Esophagus muscularis mucosa (tissue), 4 donors: ENCODE results near the gene KLHL29. TPM values are rescaled to one million over a fixed set of nuclear protein-coding genes. Genes with fewer than 3 reads are reported as not detected.

Experiments
- DNase-seq: peaks from one replicate; pipeline ENCODE4 v3.0.0-alpha.2; 2017; ENCODE audit errors: extremely low spot score
- H3K27ac ChIP-seq, 4 donors: fragments of 200-600 bp; sonication (generic); replicated peaks in 1 of 4; 1 replicate in 3 of 4; 2 replicates in 1 of 4; pipeline ENCODE4 v1.5.1; 2016 to 2019; ENCODE audit warnings: mild to moderate bottlenecking in 1 of 4
- H3K27me3 ChIP-seq, 4 donors: fragments of 200-600 bp; sonication (generic); one replicate each; pipeline versions ENCODE4 v1.5.1 to v1.6.0; 2016 to 2019
- H3K36me3 ChIP-seq, 4 donors: fragments of 200-600 bp; sonication (generic); one replicate each; pipeline ENCODE4 v1.5.1; 2016 to 2019
- H3K4me1 ChIP-seq, 4 donors: fragments of 200-600 bp; sonication (generic); one replicate each; pipeline ENCODE4 v1.5.1; 2016 to 2019
- H3K4me3 ChIP-seq, 4 donors: fragments of 200-600 bp; sonication (generic); 1 replicate in 2 of 4; 2 replicates in 2 of 4; pipeline ENCODE4 v1.5.1; 2016 to 2019; ENCODE audit warnings: mild to moderate bottlenecking in 4 of 4, moderate library complexity in 1 of 4
- H3K9me3 ChIP-seq, 4 donors: fragments of 200-600 bp; sonication (generic); 1 replicate in 3 of 4; 2 replicates in 1 of 4; pipeline ENCODE4 v1.5.1; 2016 to 2019
- CTCF ChIP-seq, 3 experiments: fragments of 200-600 bp in 2 of 3; fragments of 450-650 bp in 1 of 3; sonication (generic) in 2 of 3; IDR thresholded peaks; one replicate each; pipeline ENCODE4 v1.5.1; 2017 to 2019; ENCODE audit warnings: antibody characterized with exemption in 3 of 3, mild to moderate bottlenecking in 2 of 3, moderate library complexity in 1 of 3
- EP300 ChIP-seq: sonication (generic); formaldehyde crosslinking; IDR thresholded peaks from one replicate; pipeline ENCODE4 v1.6.1; 2017; ENCODE audit warnings: antibody characterized with exemption
- POLR2A ChIP-seq: fragments of 450-650 bp; IDR thresholded peaks from one replicate; pipeline ENCODE4 v1.6.1; 2017; ENCODE audit warnings: antibody characterized with exemption, moderate library complexity, mild to moderate bottlenecking, low read depth
- POLR2AphosphoS5 ChIP-seq, 2 donors: sonication (generic); formaldehyde crosslinking; IDR thresholded peaks; one replicate each; pipeline ENCODE4 v1.6.1; 2017; ENCODE audit warnings: antibody characterized with exemption in 2 of 2
- WGBS: methylation state at CpG from one replicate; pipeline ENCODE4 v1.1.5; 2018; 5-methylcytosine and 5-hydroxymethylcytosine counted together
- intact Hi-C: fragments of 100-400 bp; cut with DNase I; formaldehyde crosslinking; loops from one replicate; pipeline ENCODE4 v1.15.1; 2023
- total RNA-seq, 4 donors: library from RNA; depleted of rRNA; stranded (reverse); fragments of >200 nt; gene quantifications; one replicate each; pipeline versions ENCODE4 v1.1.0 to v1.2.1, GENCODE V29; 2016

Gene KLHL29
- total RNA-seq, 4 donors from 2014 or later = 22.0 to 26.1 (median 23.4) TPM

GRCh38 chr2:23484275-23484674 lies 99.3 kb downstream of the KLHL29 start:
- Histone ChIP-seq H3K4me1 (peaks cover 0 to 42% (median 38%) of the 10 kb centered on the region in 4 donors), H3K4me3 (no peak overlapping the region), H3K27me3 (no peaks in the 10 kb centered on the region), H3K36me3 (peaks cover 0 to 4% (median 0%) of the 10 kb centered on the region in 4 donors), H3K27ac (no peak overlapping the region), H3K9me3 (no peaks in the 10 kb centered on the region)
- DNase-seq = no peak
- intact Hi-C loops = loop anchor here (10.0 kb wide), 1 partner anchor 59 kb away; no protein-coding TSS in a partner anchor
- WGBS = 94% methylated on average over 8 of the region's 8 CpGs
- no peak for TF ChIP-seq EP300
- no peak for TF ChIP-seq CTCF (IDR thresholded peaks at IDR 0.05)
- no peak for TF ChIP-seq POLR2A
- TF ChIP-seq POLR2AphosphoS5 (IDR thresholded peaks at IDR 0.05) = no peak

GRCh38 chr2:23484767-23485166 lies 99.8 kb downstream of the KLHL29 start:
- DNase-seq = no peak
- Histone ChIP-seq H3K4me3 (no peak overlapping the region), H3K27ac (no peak overlapping the region), H3K27me3 (no peaks in the 10 kb centered on the region), H3K36me3 (peaks cover 0 to 4% (median 0%) of the 10 kb centered on the region in 4 donors), H3K4me1 (peaks cover 0 to 42% (median 38%) of the 10 kb centered on the region in 4 donors), H3K9me3 (no peaks in the 10 kb centered on the region)
- intact Hi-C loops = loop anchor here (10.0 kb wide), 1 partner anchor 60 kb away; no protein-coding TSS in a partner anchor
- TF ChIP-seq EP300 = no peak
- TF ChIP-seq POLR2A = no peak
- no peak for TF ChIP-seq POLR2AphosphoS5 (IDR thresholded peaks at IDR 0.05)
- WGBS = 76% methylated on average over 5 of the region's 5 CpGs

GRCh38 chr2:23485261-23485660 lies 100.3 kb downstream of the KLHL29 start:
- Histone ChIP-seq H3K9me3 (no peaks in the 10 kb centered on the region), H3K4me3 (no peak overlapping the region), H3K27me3 (no peaks in the 10 kb centered on the region), H3K27ac (no peak overlapping the region), H3K4me1 (peaks cover 0 to 42% (median 36%) of the 10 kb centered on the region in 4 donors), H3K36me3 (peaks cover 0 to 4% (median 0%) of the 10 kb centered on the region in 4 donors)
- DNase-seq = no peak
- 92% methylated on average over 2 of the region's 2 CpGs for WGBS
- intact Hi-C loops = loop anchor here (10.0 kb wide), 1 partner anchor 60 kb away; no protein-coding TSS in a partner anchor
- TF ChIP-seq EP300 (no peak), POLR2AphosphoS5 (IDR thresholded peaks at IDR 0.05) (no peak), POLR2A (no peak), CTCF (IDR thresholded peaks at IDR 0.05) (no peak)

GRCh38 chr2:23485841-23486683 lies 101.1 kb downstream of the KLHL29 start:
- DNase-seq = no peak
- no peak for TF ChIP-seq POLR2A
- no peak for TF ChIP-seq EP300
- no peak for TF ChIP-seq CTCF (IDR thresholded peaks at IDR 0.05)
- TF ChIP-seq POLR2AphosphoS5 (IDR thresholded peaks at IDR 0.05) = no peak
- no peaks in the 10 kb centered on the region for H3K27me3 ChIP-seq
- WGBS = 84% methylated on average over 10 of the region's 10 CpGs
- no peak overlapping the region for H3K27ac ChIP-seq
- H3K4me3 ChIP-seq = no peak overlapping the region
- no peaks in the 10 kb centered on the region for H3K9me3 ChIP-seq
- intact Hi-C loops = loop anchor here (10.0 kb wide), 1 partner anchor 61 kb away; no protein-coding TSS in a partner anchor
- peaks cover 0 to 4% (median 0%) of the 10 kb centered on the region in 4 donors for H3K36me3 ChIP-seq
- H3K4me1 ChIP-seq = peaks cover 0 to 35% (median 28%) of the 10 kb centered on the region in 4 donors

- Histone ChIP-seq H3K27ac (no peak overlapping the region), H3K9me3 (no peaks in the 10 kb centered on the region), H3K36me3 (peaks cover 0 to 4% (median 0%) of the 10 kb centered on the region in 4 donors), H3K27me3 (no peaks in the 10 kb centered on the region), H3K4me3 (no peak overlapping the region), H3K4me1 (peaks cover 0 to 29% (median 22%) of the 10 kb centered on the region in 4 donors)
- DNase-seq = no peak
- intact Hi-C loops = loop anchor here (10.0 kb wide), 1 partner anchor 62 kb away; no protein-coding TSS in a partner anchor
- TF ChIP-seq EP300 (no peak), POLR2AphosphoS5 (IDR thresholded peaks at IDR 0.05) (no peak), POLR2A (no peak), CTCF (IDR thresholded peaks at IDR 0.05) (no peak)
- 66% methylated on average over 5 of the region's 5 CpGs for WGBS
These were observed 101.7 kb downstream of the KLHL29 start for GRCh38 chr2:23486684-23487075.
